ENCODE results near the gene MCF2. TPM values are rescaled to one million over a fixed set of nuclear protein-coding genes. Genes with fewer than 3 reads are reported as not detected.

MCF2 gene
- total RNA-seq, 1 donor from 2014 or later, result 0.75 TPM

DNA sequence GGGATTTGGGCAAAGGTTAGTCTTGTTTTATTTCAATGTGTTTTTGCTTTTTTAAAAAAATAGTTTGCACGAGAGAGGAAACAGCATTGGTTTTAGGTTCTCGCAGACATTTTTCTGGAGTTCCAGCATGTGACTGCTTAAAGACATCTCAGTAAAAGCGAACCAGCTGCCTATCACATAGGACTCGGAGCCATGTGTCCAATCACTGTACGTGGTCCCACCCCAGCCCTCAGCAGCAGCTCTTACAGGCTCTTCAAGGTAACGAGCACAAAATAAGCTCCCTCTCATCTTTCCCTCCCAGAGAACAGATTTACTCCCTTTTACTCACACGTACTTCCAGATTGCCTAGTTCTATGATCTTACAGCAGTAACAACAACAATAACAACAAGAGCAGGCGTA, 68.7 kb downstream of the MCF2 start:
- TF ChIP-seq, protein P1, sequence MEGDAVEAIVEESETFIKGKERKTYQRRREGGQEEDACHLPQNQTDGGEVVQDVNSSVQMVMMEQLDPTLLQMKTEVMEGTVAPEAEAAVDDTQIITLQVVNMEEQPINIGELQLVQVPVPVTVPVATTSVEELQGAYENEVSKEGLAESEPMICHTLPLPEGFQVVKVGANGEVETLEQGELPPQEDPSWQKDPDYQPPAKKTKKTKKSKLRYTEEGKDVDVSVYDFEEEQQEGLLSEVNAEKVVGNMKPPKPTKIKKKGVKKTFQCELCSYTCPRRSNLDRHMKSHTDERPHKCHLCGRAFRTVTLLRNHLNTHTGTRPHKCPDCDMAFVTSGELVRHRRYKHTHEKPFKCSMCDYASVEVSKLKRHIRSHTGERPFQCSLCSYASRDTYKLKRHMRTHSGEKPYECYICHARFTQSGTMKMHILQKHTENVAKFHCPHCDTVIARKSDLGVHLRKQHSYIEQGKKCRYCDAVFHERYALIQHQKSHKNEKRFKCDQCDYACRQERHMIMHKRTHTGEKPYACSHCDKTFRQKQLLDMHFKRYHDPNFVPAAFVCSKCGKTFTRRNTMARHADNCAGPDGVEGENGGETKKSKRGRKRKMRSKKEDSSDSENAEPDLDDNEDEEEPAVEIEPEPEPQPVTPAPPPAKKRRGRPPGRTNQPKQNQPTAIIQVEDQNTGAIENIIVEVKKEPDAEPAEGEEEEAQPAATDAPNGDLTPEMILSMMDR (IDR thresholded peaks at IDR 0.05), result no peak
- Mint-ChIP-seq H3K27ac (no peak overlapping the region), H3K36me3 (ENCODE audit: low read depth) (no peaks in the 10 kb centered on the region), H3K4me1 (no peaks in the 10 kb centered on the region), H3K4me3 (no peak overlapping the region), H3K9me3 (no peaks in the 10 kb centered on the region), H3K27me3 (no peaks in the 10 kb centered on the region)
- ChIA-PET POLR2A (no interaction called here), CTCF (no interaction called here)
- DNase-seq (no peak), ATAC-seq (ENCODE audit: low read depth) (no peak)
- intact Hi-C loops (cut with micrococcal nuclease), result no loop called here

GRCh38 chrX:139600105-139600504, 107.9 kb downstream of the MCF2 start:
- TF ChIP-seq, protein P1 (IDR thresholded peaks at IDR 0.05), result no peak
- Mint-ChIP-seq H3K9me3 (no peaks in the 10 kb centered on the region), H3K27me3 (no peaks in the 10 kb centered on the region), H3K27ac (no peak overlapping the region), H3K36me3 (ENCODE audit: low read depth) (no peaks in the 10 kb centered on the region), H3K4me3 (no peak overlapping the region), H3K4me1 (no peaks in the 10 kb centered on the region)
- DNase-seq, result no peak
- no peak for ATAC-seq (ENCODE audit: low read depth)
- intact Hi-C loops (cut with micrococcal nuclease), result no loop called here
- POLR2A ChIA-PET, result no interaction called here
- CTCF ChIA-PET, result no interaction called here

DNA sequence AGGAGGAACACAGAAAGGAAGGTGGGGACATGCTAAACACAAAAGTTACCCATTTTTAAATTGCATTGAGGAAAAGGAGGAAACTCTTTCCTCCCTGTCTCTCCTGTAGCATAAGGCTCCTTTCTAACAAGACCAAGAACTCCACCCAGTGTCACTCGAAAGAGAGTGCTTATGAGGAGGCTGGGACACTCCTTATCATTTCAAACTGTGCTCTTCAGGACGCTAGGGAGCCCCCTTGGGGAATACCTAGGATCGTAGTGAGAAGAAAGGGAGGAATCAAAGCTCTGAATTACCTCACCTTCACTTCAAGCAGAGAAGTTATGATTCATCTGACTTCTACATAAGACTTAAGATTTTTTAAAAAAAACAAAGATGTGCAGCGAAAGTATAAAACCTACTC, 111.9 kb downstream of the MCF2 start:
- no peaks in the 10 kb centered on the region for H3K36me3 Mint-ChIP-seq (ENCODE audit: low read depth)
- H3K9me3 Mint-ChIP-seq, result no peaks in the 10 kb centered on the region
- no peaks in the 10 kb centered on the region for H3K27me3 Mint-ChIP-seq
- no peak for ATAC-seq (ENCODE audit: low read depth)
- CTCF ChIA-PET, result no interaction called here
- POLR2A ChIA-PET, result no interaction called here
- H3K4me1 Mint-ChIP-seq, result no peaks in the 10 kb centered on the region
- no peak overlapping the region for H3K27ac Mint-ChIP-seq
- no peak overlapping the region for H3K4me3 Mint-ChIP-seq
- DNase-seq, result no peak
- intact Hi-C loops (cut with micrococcal nuclease), result no loop called here
- TF ChIP-seq, protein P1 (IDR thresholded peaks at IDR 0.05), result no peak

DNA sequence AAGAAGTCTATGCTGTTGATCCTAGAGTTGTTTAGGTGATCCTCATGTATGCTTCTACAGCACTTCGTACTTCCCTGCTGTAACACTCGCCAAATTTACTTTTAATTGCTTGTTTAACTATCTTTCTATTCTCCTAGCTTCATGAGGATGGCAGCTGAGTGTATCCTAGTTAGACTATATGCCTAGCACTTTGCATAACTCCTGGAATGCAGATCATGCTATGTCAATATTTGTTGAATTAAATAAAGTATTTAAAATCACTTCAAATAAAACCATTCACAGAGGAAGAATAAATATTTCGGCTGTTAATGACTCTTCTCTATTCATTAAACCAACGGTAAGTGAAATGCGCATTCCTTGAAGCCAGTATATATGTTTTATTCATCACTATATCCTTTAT, 122.4 kb downstream of the MCF2 start:
- no peaks in the 10 kb centered on the region for H3K27me3 Mint-ChIP-seq
- CTCF ChIA-PET, result no interaction called here
- POLR2A ChIA-PET, result no interaction called here
- no peak overlapping the region for H3K27ac Mint-ChIP-seq
- H3K4me3 Mint-ChIP-seq, result no peak overlapping the region
- H3K9me3 Mint-ChIP-seq, result no peaks in the 10 kb centered on the region
- no peak for ATAC-seq (ENCODE audit: low read depth)
- no peak for DNase-seq
- H3K36me3 Mint-ChIP-seq (ENCODE audit: low read depth), result no peaks in the 10 kb centered on the region
- intact Hi-C loops (cut with micrococcal nuclease), result no loop called here
- no peaks in the 10 kb centered on the region for H3K4me1 Mint-ChIP-seq
- TF ChIP-seq, protein P1 (IDR thresholded peaks at IDR 0.05), result no peak

DNA sequence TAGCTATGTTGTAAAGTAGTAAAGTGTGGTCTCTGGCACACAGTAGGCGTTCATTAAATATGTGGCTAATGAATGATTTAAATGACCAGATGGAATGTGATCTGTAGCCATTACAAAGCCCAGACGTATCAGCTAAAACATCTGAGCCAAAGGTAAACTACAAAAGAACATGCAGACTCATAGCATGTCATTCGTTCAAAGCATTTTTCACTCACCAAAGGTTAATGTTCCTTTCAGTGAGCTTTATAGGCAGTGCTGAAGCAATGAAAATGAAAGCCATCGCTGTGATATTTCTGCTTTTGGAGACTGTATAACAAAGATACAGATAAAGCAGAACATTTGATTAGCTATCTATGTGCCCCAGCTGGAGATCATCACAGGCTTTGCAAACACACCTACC, 126.9 kb downstream of the MCF2 start:
- H3K9me3 Mint-ChIP-seq, result no peaks in the 10 kb centered on the region
- H3K4me3 Mint-ChIP-seq, result no peak overlapping the region
- H3K4me1 Mint-ChIP-seq, result no peaks in the 10 kb centered on the region
- H3K36me3 Mint-ChIP-seq (ENCODE audit: low read depth), result no peaks in the 10 kb centered on the region
- ATAC-seq (ENCODE audit: low read depth) (no peak), DNase-seq (no peak)
- H3K27ac Mint-ChIP-seq, result no peak overlapping the region
- intact Hi-C loops (cut with micrococcal nuclease), result no loop called here
- ChIA-PET CTCF (no interaction called here), POLR2A (no interaction called here)
- H3K27me3 Mint-ChIP-seq, result no peaks in the 10 kb centered on the region
- TF ChIP-seq, protein P1 (IDR thresholded peaks at IDR 0.05), result no peak

All from activated B cell treated with CpG ODN at 0.5 μM for 24 hours (primary cell).